Measurements from ENCODE around the gene MUC13.

GRCh38 chr3:124960105-124960504 lies 25.6 kb upstream of the MUC13 start:
- no peak for TF ChIP-seq CTCF (conservative IDR thresholded peaks at IDR 0.05; ENCODE audit: low read length)
- no peak for TF ChIP-seq EZH2phosphoT487 (IDR thresholded peaks at IDR 0.05; ENCODE audit: borderline replicate concordance, low read depth, low read length)
